ENCODE results near the gene SPG7.
"Not testable (repeated sequence)": the region's sequence is repeated elsewhere in the genome, so short reads cannot be mapped to it uniquely, and the experiment has no call there.

Gene SPG7

DNA sequence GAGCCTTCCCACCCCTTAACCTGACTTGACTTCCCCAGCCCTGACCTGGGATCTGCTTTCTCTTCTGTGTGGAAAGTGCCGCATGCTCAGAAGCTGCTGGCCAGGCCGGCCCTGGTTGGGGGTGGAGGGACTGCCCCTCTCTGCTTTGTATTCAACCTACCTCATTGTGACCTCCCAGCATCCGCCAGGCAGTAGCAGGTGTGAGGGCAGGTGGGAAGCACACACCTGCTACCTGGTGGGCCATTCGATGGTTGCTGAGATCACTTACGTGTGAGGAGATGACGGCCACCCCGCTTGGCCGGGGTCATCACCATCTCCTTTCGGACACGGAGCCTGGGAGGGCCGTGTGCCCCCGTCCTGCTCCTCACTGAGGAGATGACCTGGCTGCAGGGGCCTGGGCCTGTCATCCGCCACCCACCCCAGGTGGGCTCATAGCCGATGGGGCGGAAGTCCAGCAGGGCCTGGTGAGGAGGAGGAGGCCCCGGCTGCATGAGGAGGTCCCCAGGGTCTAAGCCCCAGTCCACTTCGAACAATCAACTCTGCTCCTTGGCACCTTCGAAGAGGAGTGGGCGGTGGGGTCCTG is 74.5 kb downstream of the SPG7 start:
- DNase-seq, result no peak

GRCh38 chr16:89583197-89583894 is 75.1 kb downstream of the SPG7 start:
- no peak for DNase-seq

- no peak for DNase-seq
Observed at GRCh38 chr16:89583895-89584644, 75.9 kb downstream of the SPG7 start.

- DNase-seq, result no peak
Observed at GRCh38 chr16:89584768-89585549, 76.8 kb downstream of the SPG7 start.

- DNase-seq, result no peak
Observed at GRCh38 chr16:89586218-89586617, 78.0 kb downstream of the SPG7 start.

GRCh38 chr16:89586853-89587252 is 78.7 kb downstream of the SPG7 start:
- DNase-seq, result no peak

DNA sequence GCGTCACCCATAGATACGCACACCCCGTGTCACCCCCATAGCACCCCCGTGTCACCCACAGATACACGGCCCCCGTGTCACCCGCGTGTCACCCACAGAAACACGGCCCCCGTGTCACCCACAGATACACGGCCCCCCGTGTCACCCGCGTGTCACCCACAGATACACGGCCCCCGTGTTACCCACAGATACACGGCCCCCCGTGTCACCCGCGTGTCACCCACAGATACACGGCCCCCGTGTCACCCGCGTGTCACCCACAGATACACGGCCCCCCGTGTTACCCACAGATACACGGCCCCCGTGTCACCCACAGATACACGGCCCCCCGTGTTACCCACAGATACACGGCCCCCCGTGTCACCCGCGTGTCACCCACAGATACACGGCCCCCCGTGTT is 79.5 kb downstream of the SPG7 start:
- not testable (repeated sequence) for DNase-seq

DNA sequence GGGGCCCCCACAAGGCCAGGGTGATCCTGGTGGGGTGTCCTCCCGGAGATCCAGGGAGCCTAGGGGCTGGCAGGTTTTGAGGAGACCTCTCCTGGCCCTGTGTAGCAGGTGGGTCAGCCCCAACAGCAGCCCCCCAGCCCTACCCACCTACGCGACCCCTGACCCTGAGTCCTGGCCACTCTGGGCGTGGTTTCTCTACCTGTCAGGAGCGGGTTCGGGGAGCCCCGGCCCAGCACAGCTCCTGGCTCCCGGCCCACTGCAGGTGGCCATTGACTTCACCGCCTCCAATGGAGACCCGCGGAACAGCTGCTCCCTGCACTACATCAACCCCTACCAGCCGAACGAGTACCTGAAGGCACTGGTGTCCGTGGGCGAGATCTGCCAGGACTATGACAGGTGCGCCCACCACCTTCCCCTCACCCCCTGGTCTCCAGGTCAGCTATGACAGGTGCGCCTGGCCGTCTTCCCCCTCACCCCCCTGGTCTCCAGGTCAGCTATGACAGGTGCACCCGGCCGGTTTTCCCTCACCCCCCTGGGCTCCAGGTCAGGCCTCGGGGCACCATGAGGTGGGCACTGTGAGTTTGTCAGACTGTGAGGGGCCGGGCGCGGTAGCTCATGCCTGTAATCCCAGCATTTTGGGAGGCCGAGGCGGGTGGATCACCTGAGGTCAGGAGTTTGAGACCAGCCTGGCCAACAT is 80.4 kb downstream of the SPG7 start:
- DNase-seq, result no peak

- DNase-seq, result no peak
Observed at GRCh38 chr16:89589241-89589926, 81.2 kb downstream of the SPG7 start.

GRCh38 chr16:89593841-89594240 is 85.6 kb downstream of the SPG7 start:
- no peak for DNase-seq

DNA sequence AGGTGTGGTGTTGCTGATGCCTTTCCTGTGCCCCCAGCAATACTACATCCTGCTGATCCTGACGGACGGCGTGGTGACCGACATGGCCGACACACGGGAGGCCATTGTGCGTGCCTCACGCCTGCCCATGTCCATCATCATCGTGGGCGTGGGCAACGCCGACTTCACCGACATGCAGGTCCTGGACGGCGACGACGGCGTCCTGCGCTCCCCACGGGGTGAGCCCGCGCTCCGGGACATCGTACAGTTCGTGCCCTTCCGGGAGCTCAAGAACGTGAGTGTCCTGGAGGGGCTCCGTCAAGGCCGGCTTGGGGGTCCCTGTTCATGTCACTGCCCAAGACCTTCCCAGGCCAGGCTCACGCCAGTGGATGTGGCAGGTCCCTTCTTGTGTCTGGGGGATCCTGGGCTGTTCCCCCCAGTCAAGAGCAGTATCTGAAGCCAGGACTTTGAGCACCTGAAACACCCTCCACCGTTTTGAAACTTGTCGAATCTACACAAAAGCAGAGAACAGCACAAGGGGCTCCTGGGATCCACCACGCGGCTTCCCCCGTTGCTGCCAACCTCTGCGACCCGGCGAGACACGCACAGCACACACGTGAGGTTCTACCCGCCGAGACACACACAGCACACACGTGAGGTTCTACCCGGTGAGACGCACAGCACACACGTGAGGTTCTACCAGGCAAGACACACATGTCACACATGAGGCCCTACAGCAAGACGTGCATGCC is 87.3 kb downstream of the SPG7 start:
- no peak for DNase-seq

GRCh38 chr16:89596061-89596689 is 88.0 kb downstream of the SPG7 start:
- DNase-seq, result no peak

GRCh38 chr16:89596957-89597649 is 88.9 kb downstream of the SPG7 start:
- DNase-seq, result no peak

DNA sequence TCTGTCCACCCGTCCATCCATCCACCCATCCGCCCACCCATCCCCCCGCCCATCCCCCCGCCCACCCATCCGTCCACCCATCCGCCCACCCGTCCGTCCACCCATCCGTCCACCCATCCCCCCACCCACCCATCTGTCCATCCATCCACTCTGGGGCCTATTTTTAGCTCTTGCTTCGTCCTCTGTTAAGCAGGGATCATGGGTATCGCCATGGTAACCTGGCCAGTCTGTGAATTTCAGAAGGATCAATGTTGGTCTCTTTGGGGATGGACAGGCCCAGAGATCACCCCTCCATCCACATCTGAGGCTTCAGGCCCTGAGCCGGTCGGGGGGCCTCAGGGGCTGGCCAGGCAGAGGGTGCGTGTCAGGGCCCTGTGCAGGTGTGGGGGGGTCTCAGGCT is 90.0 kb downstream of the SPG7 start:
- DNase-seq, result no peak

DNA sequence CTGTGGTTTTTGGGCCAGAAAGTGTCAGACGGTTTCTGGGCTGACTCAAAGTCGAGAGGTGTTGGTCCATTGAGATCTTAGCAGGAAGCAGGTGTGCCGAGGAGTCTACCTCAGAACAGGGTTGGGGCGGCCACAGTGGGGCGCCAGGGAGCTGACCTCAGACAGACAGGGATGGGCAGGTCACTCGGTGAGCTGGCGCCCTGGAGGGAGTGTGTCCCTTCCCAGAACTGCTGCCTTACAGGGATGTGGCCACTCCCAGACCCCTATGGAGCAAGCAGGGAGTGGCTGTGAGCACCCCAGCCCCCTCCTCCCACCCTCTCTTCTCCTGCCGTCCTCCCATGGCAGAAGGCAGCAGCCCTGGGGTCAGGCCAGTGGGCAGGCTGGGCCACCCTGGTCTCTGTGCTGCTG is 91.3 kb downstream of the SPG7 start:
- no peak for DNase-seq

DNA sequence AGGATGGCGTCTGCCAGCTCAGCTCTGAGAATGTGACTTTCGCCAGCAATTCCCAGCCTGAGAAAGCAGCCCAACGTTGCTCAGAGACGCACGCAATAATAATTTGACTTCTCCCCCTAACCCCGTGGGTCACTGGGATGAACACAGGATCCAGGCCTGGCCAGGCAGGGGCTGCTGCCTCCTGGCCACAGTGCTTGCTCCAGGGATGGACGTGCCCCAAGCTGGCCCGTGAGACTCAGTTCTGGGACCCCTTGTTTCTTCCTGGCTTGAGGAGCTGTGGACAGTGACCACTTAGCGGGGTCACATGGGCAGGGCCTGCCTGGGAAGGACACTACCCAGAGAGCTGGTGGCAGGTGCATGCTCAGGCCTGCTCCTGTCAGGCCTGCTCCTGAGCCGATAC is 91.7 kb downstream of the SPG7 start:
- DNase-seq, result no peak

DNA sequence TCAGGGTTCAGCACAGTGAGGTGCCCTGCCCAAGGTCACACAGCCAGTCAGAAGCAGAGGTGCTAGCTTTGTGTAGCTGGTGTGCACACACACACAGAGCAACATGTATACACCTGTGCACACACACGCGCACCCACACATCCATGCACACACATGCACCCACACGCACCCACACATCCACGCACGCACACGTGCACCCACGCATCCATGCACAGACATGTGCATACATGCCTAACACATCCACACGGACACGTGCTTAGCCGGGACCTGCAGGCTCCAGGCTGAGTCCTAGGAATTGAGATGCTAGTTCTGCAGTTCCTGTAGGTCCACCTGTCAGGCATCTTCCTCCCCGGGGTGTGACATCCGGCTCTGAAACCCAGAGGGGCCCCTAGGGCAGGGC is 92.2 kb downstream of the SPG7 start:
- DNase-seq, result no peak

GRCh38 chr16:89600956-89601355 is 92.8 kb downstream of the SPG7 start:
- DNase-seq, result no peak

DNA sequence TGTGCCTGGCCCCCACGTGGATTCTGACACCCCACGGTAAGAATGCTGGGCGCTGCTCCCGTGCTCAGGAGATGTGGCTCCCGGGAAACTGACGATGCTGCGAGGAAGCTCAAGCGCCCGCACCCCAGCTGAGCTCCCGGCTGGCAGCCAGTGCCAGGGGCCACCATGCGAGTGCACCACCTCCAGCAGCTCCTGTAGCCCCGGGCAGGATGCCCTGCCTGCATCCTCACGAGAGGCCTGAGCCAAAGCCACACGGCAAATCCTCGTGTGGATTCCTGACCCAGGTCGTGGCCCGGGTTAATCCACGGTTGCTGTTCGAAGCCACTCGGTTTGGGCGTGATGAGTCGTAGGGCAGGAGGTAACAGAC is 93.7 kb downstream of the SPG7 start:
- DNase-seq, result no peak

GRCh38 chr16:89602273-89602951 is 94.2 kb downstream of the SPG7 start:
- DNase-seq, result peak; percentile 65
